IMR-90 (cell line): ENCODE data around the gene MARCHF9.

Source experiments
- CTCF ChIP-seq: conservative IDR thresholded peaks from 2 replicates; pipeline ENCODE4 v1.5.1; 2012; ENCODE audit warnings: mild to moderate bottlenecking, low read depth, low read length, improper control_type of control experiment
- FOS ChIP-seq: fragments of 150-350 bp; IDR thresholded peaks from 2 replicates; pipeline ENCODE4 v1.6.1; 2016; ENCODE audit warnings: low read depth, low read length
- MAFK ChIP-seq: IDR thresholded peaks from 2 replicates; pipeline ENCODE4 v1.6.1; 2012; ENCODE audit warnings: low read depth, low read length, improper control_type of control experiment
- NFE2L2 ChIP-seq: fragments of 150-350 bp; IDR thresholded peaks from 2 replicates; pipeline ENCODE4 v1.6.1; 2016; ENCODE audit warnings: low read depth, mild to moderate bottlenecking, low read length
- POLR2A ChIP-seq: IDR thresholded peaks from 2 replicates; pipeline ENCODE4 v1.6.1; 2012; ENCODE audit warnings: mild to moderate bottlenecking, low read depth, low read length
- RCOR1 ChIP-seq: IDR thresholded peaks from 2 replicates; pipeline ENCODE4 v1.6.1; 2012; ENCODE audit warnings: mild to moderate bottlenecking, low read length, improper control_type of control experiment; ENCODE audit not compliant: insufficient replicate concordance
- RFX5 ChIP-seq: IDR thresholded peaks from 2 replicates; pipeline ENCODE4 v1.8.0; 2012; ENCODE audit warnings: low read depth, mild to moderate bottlenecking, low read length, moderate library complexity
- SMC3 ChIP-seq: fragments of 150-350 bp; IDR thresholded peaks from 2 replicates; pipeline ENCODE4 v1.6.1; 2016; ENCODE audit warnings: low read depth, mild to moderate bottlenecking, antibody characterized with exemption, low read length, moderate library complexity

GRCh38 chr12:57752668-57753000, 2.3 kb upstream of the MARCHF9 start:
- TF ChIP-seq CTCF (no peak), FOS (no peak), POLR2A (no peak), RFX5 (no peak), MAFK (no peak), SMC3 (no peak), RCOR1 (no peak), NFE2L2 (no peak)
